Muscle layer of colon (tissue), 2 donors: Measurements from ENCODE around the gene TCEAL5.
"Not testable (repeated sequence)": the region's sequence is repeated elsewhere in the genome, so short reads cannot be mapped to it uniquely, and the experiment has no call there.

Source experiments
- H3K27ac ChIP-seq: one replicate; pipeline ENCODE4 v1.7.0; 2013; ENCODE audit warnings: low read depth, mild to moderate bottlenecking, low read length, moderate library complexity
- H3K27me3 ChIP-seq, 2 donors: one replicate each; pipeline ENCODE4 v1.7.0; 2013; ENCODE audit warnings: low read length in 2 of 2, mild to moderate bottlenecking in 2 of 2; ENCODE audit not compliant: insufficient read depth in 2 of 2, control insufficient read depth in 1 of 2
- H3K36me3 ChIP-seq: one replicate; pipeline ENCODE4 v1.7.0; 2013; ENCODE audit warnings: mild to moderate bottlenecking, low read length; ENCODE audit not compliant: insufficient read depth
- H3K4me1 ChIP-seq: one replicate; pipeline ENCODE4 v1.7.0; 2013; ENCODE audit warnings: mild to moderate bottlenecking, low read length; ENCODE audit not compliant: insufficient read depth
- H3K4me3 ChIP-seq, 2 donors: one replicate each; pipeline ENCODE4 v1.7.0; 2013; ENCODE audit warnings: low read length in 2 of 2, low read depth in 1 of 2, mild to moderate bottlenecking in 1 of 2, moderate library complexity in 1 of 2
- H3K9ac ChIP-seq: one replicate; pipeline ENCODE4 v1.7.0; 2013; ENCODE audit warnings: low read length
- H3K9me3 ChIP-seq: one replicate; pipeline ENCODE4 v1.7.0; 2013; ENCODE audit warnings: mild to moderate bottlenecking, low read length
- donor health status: abdominal sarcoma.
- donor health status: Adenocarcinoma of cecum.

Gene TCEAL5

GRCh38 chrX:103256651-103257050, 19.9 kb downstream of the TCEAL5 start:
- Histone ChIP-seq H3K9me3 (no peaks in the 10 kb centered on the region), H3K27me3 (no peaks in the 10 kb centered on the region), H3K36me3 (no peaks in the 10 kb centered on the region), H3K4me1 (no peaks in the 10 kb centered on the region), H3K27ac (no peak overlapping the region), H3K9ac (no peak overlapping the region), H3K4me3 (no peak overlapping the region)

- H3K27me3 ChIP-seq, result no peaks in the 10 kb centered on the region
- peak within 1 kb of the TSS; percentile 81 for H3K27ac ChIP-seq
- no peaks in the 10 kb centered on the region for H3K4me1 ChIP-seq
- H3K36me3 ChIP-seq, result no peaks in the 10 kb centered on the region
- no peaks in the 10 kb centered on the region for H3K9me3 ChIP-seq
- H3K9ac ChIP-seq, result peak within 1 kb of the TSS; percentile 81
- peak within 1 kb of the TSS; percentile 37 to 71 for H3K4me3 ChIP-seq
Observed at GRCh38 chrX:103254921-103255493, 21.5 kb downstream of the TCEAL5 start, which contains the start of gene TCEAL8. Gene TCEAL8, minus strand, starts transcription at chrX:103255155. Its CDS starts 1,176 bp downstream, at chrX:103253979.

GRCh38 chrX:103254171-103254824, 22.3 kb downstream of the TCEAL5 start:
- H3K9ac ChIP-seq, result peak overlapping the region; percentile 81
- H3K4me3 ChIP-seq, result peak overlapping the region; percentile 15 to 71
- H3K9me3 ChIP-seq, result no peaks in the 10 kb centered on the region
- H3K4me1 ChIP-seq, result no peaks in the 10 kb centered on the region
- H3K27me3 ChIP-seq, result no peaks in the 10 kb centered on the region
- H3K27ac ChIP-seq, result peak overlapping the region; percentile 81
- no peaks in the 10 kb centered on the region for H3K36me3 ChIP-seq

GRCh38 chrX:103253608-103254007, 22.9 kb downstream of the TCEAL5 start:
- peak overlapping the region; percentile 81 for H3K27ac ChIP-seq
- H3K36me3 ChIP-seq, result no peaks in the 10 kb centered on the region
- no peaks in the 10 kb centered on the region for H3K9me3 ChIP-seq
- peak overlapping the region in 1 of 2 donors; percentile 71 for H3K4me3 ChIP-seq
- H3K9ac ChIP-seq, result peak overlapping the region; percentile 81
- H3K27me3 ChIP-seq, result no peaks in the 10 kb centered on the region
- no peaks in the 10 kb centered on the region for H3K4me1 ChIP-seq

- no peaks in the 10 kb centered on the region for H3K27me3 ChIP-seq
- H3K9ac ChIP-seq, result no peak overlapping the region
- no peaks in the 10 kb centered on the region for H3K36me3 ChIP-seq
- no peak overlapping the region for H3K4me3 ChIP-seq
- H3K4me1 ChIP-seq, result no peaks in the 10 kb centered on the region
- H3K27ac ChIP-seq, result no peak overlapping the region
- H3K9me3 ChIP-seq, result no peaks in the 10 kb centered on the region
Observed at GRCh38 chrX:103250977-103251376, 25.6 kb downstream of the TCEAL5 start.

GRCh38 chrX:103249805-103250204, 26.7 kb downstream of the TCEAL5 start:
- no peaks in the 10 kb centered on the region for H3K36me3 ChIP-seq
- H3K27me3 ChIP-seq, result no peaks in the 10 kb centered on the region
- no peak overlapping the region for H3K27ac ChIP-seq
- no peak overlapping the region for H3K4me3 ChIP-seq
- H3K9ac ChIP-seq, result no peak overlapping the region
- no peaks in the 10 kb centered on the region for H3K9me3 ChIP-seq
- no peaks in the 10 kb centered on the region for H3K4me1 ChIP-seq

- Histone ChIP-seq H3K27ac (no peak overlapping the region), H3K4me3 (no peak overlapping the region), H3K36me3 (no peaks in the 10 kb centered on the region)
Observed at GRCh38 chrX:103248553-103248952, 28.0 kb downstream of the TCEAL5 start.

GRCh38 chrX:103240155-103240554, 36.4 kb downstream of the TCEAL5 start:
- no peaks in the 10 kb centered on the region for H3K36me3 ChIP-seq
- H3K4me1 ChIP-seq, result no peaks in the 10 kb centered on the region
- H3K27me3 ChIP-seq, result no peaks in the 10 kb centered on the region
- no peak overlapping the region for H3K4me3 ChIP-seq
- H3K9me3 ChIP-seq, result no peaks in the 10 kb centered on the region
- no peak overlapping the region for H3K27ac ChIP-seq
- H3K9ac ChIP-seq, result no peak overlapping the region

More at GRCh38 chrX:103248553-103248952, 28.0 kb downstream of the TCEAL5 start:
- Histone ChIP-seq H3K4me1 (no peaks in the 10 kb centered on the region), H3K9me3 (no peaks in the 10 kb centered on the region), H3K9ac (no peak overlapping the region), H3K27me3 (no peaks in the 10 kb centered on the region)

- no peak overlapping the region for H3K9ac ChIP-seq
- H3K27me3 ChIP-seq, result peaks cover 0 to 9% of the 10 kb centered on the region in 2 donors
- no peaks in the 10 kb centered on the region for H3K4me1 ChIP-seq
- H3K36me3 ChIP-seq, result no peaks in the 10 kb centered on the region
- no peak overlapping the region for H3K27ac ChIP-seq
- H3K4me3 ChIP-seq, result no peak overlapping the region
- no peaks in the 10 kb centered on the region for H3K9me3 ChIP-seq
Observed at GRCh38 chrX:103236296-103236695, 40.3 kb downstream of the TCEAL5 start.

- H3K4me3 ChIP-seq, H3K36me3 ChIP-seq, H3K4me1 ChIP-seq, H3K9ac ChIP-seq, H3K27ac ChIP-seq, H3K9me3 ChIP-seq, H3K27me3 ChIP-seq: not testable (repeated sequence)
Observed at GRCh38 chrX:103235608-103236007, 40.9 kb downstream of the TCEAL5 start.

GRCh38 chrX:103234869-103235268, 41.7 kb downstream of the TCEAL5 start:
- H3K4me1 ChIP-seq, result no peaks in the 10 kb centered on the region
- no peak overlapping the region for H3K4me3 ChIP-seq
- no peak overlapping the region for H3K9ac ChIP-seq
- no peak overlapping the region for H3K27ac ChIP-seq
- no peaks in the 10 kb centered on the region for H3K9me3 ChIP-seq
- peaks cover 0 to 9% of the 10 kb centered on the region in 2 donors for H3K27me3 ChIP-seq
- H3K36me3 ChIP-seq, result no peaks in the 10 kb centered on the region

- no peak overlapping the region for H3K27ac ChIP-seq
- peaks cover 0 to 9% of the 10 kb centered on the region in 2 donors for H3K27me3 ChIP-seq
- no peaks in the 10 kb centered on the region for H3K4me1 ChIP-seq
- no peaks in the 10 kb centered on the region for H3K9me3 ChIP-seq
- H3K36me3 ChIP-seq, result no peaks in the 10 kb centered on the region
- no peak overlapping the region for H3K4me3 ChIP-seq
- no peak overlapping the region for H3K9ac ChIP-seq
Observed at GRCh38 chrX:103233263-103233662, 43.3 kb downstream of the TCEAL5 start.
